Ishikawa (cell line): ENCODE measurements around the gene TMPRSS13.

Source experiments
- CEBPB ChIP-seq: IDR thresholded peaks from 2 replicates; pipeline ENCODE4 v1.6.1; 2012
- CREB1 ChIP-seq: IDR thresholded peaks from 2 replicates; pipeline ENCODE4 v1.6.1; 2012; ENCODE audit warnings: low read depth
- EGR1 ChIP-seq: IDR thresholded peaks from 2 replicates; pipeline ENCODE4 v1.6.1; 2012
- EP300 ChIP-seq: IDR thresholded peaks from 2 replicates; pipeline ENCODE4 v1.6.1; 2012; ENCODE audit warnings: borderline replicate concordance
- FOXM1 ChIP-seq: IDR thresholded peaks from 2 replicates; pipeline ENCODE4 v1.6.1; 2012; ENCODE audit warnings: low read depth, borderline replicate concordance
- MAX ChIP-seq: IDR thresholded peaks from 2 replicates; pipeline ENCODE4 v1.6.1; 2012
- NFIC ChIP-seq: IDR thresholded peaks from 2 replicates; pipeline ENCODE4 v1.6.1; 2012
- RAD21 ChIP-seq: IDR thresholded peaks from 2 replicates; pipeline ENCODE4 v1.6.1; 2012; ENCODE audit warnings: low read depth
- REST ChIP-seq: IDR thresholded peaks from 2 replicates; pipeline ENCODE4 v1.6.1; 2012; ENCODE audit warnings: low read depth, mild to moderate bottlenecking
- TAF1 ChIP-seq: IDR thresholded peaks from 2 replicates; pipeline ENCODE4 v1.6.1; 2012; ENCODE audit warnings: low read depth, mild to moderate bottlenecking
- TCF12 ChIP-seq: IDR thresholded peaks from 2 replicates; pipeline ENCODE4 v1.6.1; 2012; ENCODE audit warnings: low read depth
- TEAD4 ChIP-seq: IDR thresholded peaks from 2 replicates; pipeline ENCODE4 v1.6.1; 2012
- USF1 ChIP-seq: IDR thresholded peaks from 2 replicates; pipeline ENCODE4 v1.6.1; 2012
- YY1 ChIP-seq: IDR thresholded peaks from 2 replicates; pipeline ENCODE4 v1.6.1; 2012; ENCODE audit warnings: low read depth
- ZBTB7A ChIP-seq: IDR thresholded peaks from 2 replicates; pipeline ENCODE4 v1.6.1; 2012; ENCODE audit warnings: low read depth

Gene TMPRSS13

GRCh38 chr11:117912497-117912896 lies 16.7 kb downstream of the TMPRSS13 start:
- no peak for TF ChIP-seq EP300
- TF ChIP-seq USF1, result no peak
- no peak for TF ChIP-seq EGR1
- TF ChIP-seq FOXM1, result no peak
- no peak for TF ChIP-seq RAD21
- TF ChIP-seq NFIC, result no peak
- no peak for TF ChIP-seq REST
- no peak for TF ChIP-seq CEBPB
- TF ChIP-seq TCF12, result no peak
- no peak for TF ChIP-seq TEAD4
- no peak for TF ChIP-seq TAF1
- no peak for TF ChIP-seq YY1
- TF ChIP-seq ZBTB7A, result no peak
- TF ChIP-seq CREB1, result no peak
- TF ChIP-seq MAX, result no peak

- TF ChIP-seq CEBPB (no peak), MAX (no peak), NFIC (no peak), TCF12 (no peak), EGR1 (no peak), REST (no peak), YY1 (no peak)
Measured at GRCh38 chr11:117911694-117912093, 17.5 kb downstream of the TMPRSS13 start.

- no peak for TF ChIP-seq CREB1
Measured at GRCh38 chr11:117910941-117911655, 18.1 kb downstream of the TMPRSS13 start.

GRCh38 chr11:117910525-117910924 lies 18.7 kb downstream of the TMPRSS13 start:
- TF ChIP-seq RAD21 (no peak), YY1 (no peak), CEBPB (no peak), EGR1 (no peak), TCF12 (no peak), FOXM1 (no peak), CREB1 (no peak), EP300 (no peak), NFIC (no peak), ZBTB7A (no peak), TAF1 (no peak), TEAD4 (no peak), REST (no peak), MAX (no peak), USF1 (no peak)

- TF ChIP-seq MAX (no peak), REST (no peak)
Measured at GRCh38 chr11:117909611-117910382, 19.4 kb downstream of the TMPRSS13 start.
